Measurements from ENCODE around the gene SEMA7A. TPM values are rescaled to one million over a fixed set of nuclear protein-coding genes. Genes with fewer than 3 reads are reported as not detected.

SEMA7A gene
- total and polyA plus RNA-seq, 9 donors: 3.2 to 98.6 (median 9.0) TPM

GRCh38 chr15:74425630-74426029 is 8.1 kb downstream of the SEMA7A start:
- Histone ChIP-seq H3K27me3 (no peaks in the 10 kb centered on the region), H3K4me3 (no peak overlapping the region), H3K4me1 (ENCODE audit: insufficient read depth) (peaks cover 20% of the 10 kb centered on the region), H3K9me3 (no peaks in the 10 kb centered on the region), H3K36me3 (no peaks in the 10 kb centered on the region), H3K27ac (no peak overlapping the region)
- intact Hi-C loops (cut with DNase I): no loop called here
- TF ChIP-seq POLR2A (IDR thresholded peaks at IDR 0.05) (no peak), CTCF (IDR thresholded peaks at IDR 0.05) (no peak), EP300 (IDR thresholded peaks at IDR 0.05) (no peak)
- WGBS, 3 donors: 72 to 83% (median 75%) methylated on average over 7 of the region's 7 CpGs
- no peak for DNase-seq

GRCh38 chr15:74424901-74425528 is 8.7 kb downstream of the SEMA7A start:
- DNase-seq: no peak
- Histone ChIP-seq H3K27ac (no peak overlapping the region), H3K27me3 (no peaks in the 10 kb centered on the region), H3K4me3 (no peak overlapping the region), H3K9me3 (no peaks in the 10 kb centered on the region), H3K36me3 (no peaks in the 10 kb centered on the region), H3K4me1 (ENCODE audit: insufficient read depth) (peaks cover 20% of the 10 kb centered on the region)
- 71 to 74% (median 73%) methylated on average over 8 of the region's 8 CpGs for WGBS, 3 donors
- no peak for TF ChIP-seq POLR2A (IDR thresholded peaks at IDR 0.05)
- intact Hi-C loops (cut with DNase I): no loop called here

- TF ChIP-seq POLR2A (IDR thresholded peaks at IDR 0.05): no peak
- TF ChIP-seq EP300 (IDR thresholded peaks at IDR 0.05): no peak
- TF ChIP-seq CTCF (IDR thresholded peaks at IDR 0.05): no peak
- peaks cover 21% of the 10 kb centered on the region for H3K4me1 ChIP-seq (ENCODE audit: insufficient read depth)
- no peaks in the 10 kb centered on the region for H3K27me3 ChIP-seq
- no peaks in the 10 kb centered on the region for H3K9me3 ChIP-seq
- peak overlapping the region in 1 of 2 donors; percentile 28 for H3K27ac ChIP-seq
- 40 to 43% (median 42%) methylated on average over 10 of the region's 10 CpGs for WGBS, 3 donors
- no peaks in the 10 kb centered on the region for H3K36me3 ChIP-seq
- intact Hi-C loops (cut with DNase I): no loop called here
- peak in 4 of 5 donors; percentile 40 to 68 (median 58) for DNase-seq
- no peak overlapping the region for H3K4me3 ChIP-seq
Observed at GRCh38 chr15:74423431-74424257, 10.1 kb downstream of the SEMA7A start.

- Histone ChIP-seq H3K27me3 (no peaks in the 10 kb centered on the region), H3K27ac (peak overlapping the region; percentile 28 to 30), H3K36me3 (no peaks in the 10 kb centered on the region), H3K4me1 (ENCODE audit: insufficient read depth) (peaks cover 22% of the 10 kb centered on the region), H3K9me3 (no peaks in the 10 kb centered on the region), H3K4me3 (no peak overlapping the region)
- no peak for DNase-seq
- TF ChIP-seq CTCF (IDR thresholded peaks at IDR 0.05) (no peak), POLR2A (IDR thresholded peaks at IDR 0.05) (no peak)
- intact Hi-C loops (cut with DNase I): no loop called here
- 65 to 74% (median 71%) methylated on average over 14 of the region's 14 CpGs for WGBS, 3 donors
Observed at GRCh38 chr15:74422652-74423430, 10.9 kb downstream of the SEMA7A start.
